H9 (cell line): Measurements from ENCODE around the gene MYO7A. TPM values are rescaled to one million over a fixed set of nuclear protein-coding genes. Genes with fewer than 3 reads are reported as not detected.

Experiments used
- DNase-seq: peaks from one replicate; pipeline ENCODE4 v3.0.0-alpha.2; 2017
- H2AFZ ChIP-seq: one replicate; pipeline ENCODE4 v1.6.1; 2013; ENCODE audit warnings: mild to moderate bottlenecking, low read length, control low read depth, moderate library complexity
- H2AK5ac ChIP-seq: 2 replicates; pipeline ENCODE4 v1.6.1; 2013; ENCODE audit warnings: low read length, control low read depth, mixed read lengths; ENCODE audit not compliant: insufficient read length
- H2BK120ac ChIP-seq: one replicate; pipeline ENCODE4 v1.6.1; 2013; ENCODE audit warnings: low read depth, mild to moderate bottlenecking, low read length, control low read depth, inconsistent platforms; ENCODE audit not compliant: poor library complexity, severe bottlenecking
- H2BK12ac ChIP-seq: 2 replicates; pipeline ENCODE4 v1.6.1; 2013; ENCODE audit warnings: low read length, control low read depth, mixed read lengths, low read depth; ENCODE audit not compliant: insufficient read length
- H2BK15ac ChIP-seq: 2 replicates; pipeline ENCODE4 v1.6.1; 2013; ENCODE audit warnings: low read depth, low read length, control low read depth
- H2BK20ac ChIP-seq: one replicate; pipeline ENCODE4 v1.6.1; 2013; ENCODE audit warnings: low read depth, mild to moderate bottlenecking, low read length, control low read depth, inconsistent platforms; ENCODE audit not compliant: poor library complexity, severe bottlenecking
- H2BK5ac ChIP-seq: 2 replicates; pipeline ENCODE4 v1.6.1; 2013; ENCODE audit warnings: low read length, control low read depth, mixed read lengths; ENCODE audit not compliant: insufficient read length
- H3K14ac ChIP-seq: 2 replicates; pipeline ENCODE4 v1.6.1; 2013; ENCODE audit warnings: low read length, control low read depth; ENCODE audit not compliant: insufficient read depth
- H3K18ac ChIP-seq: 2 replicates; pipeline ENCODE4 v1.6.1; 2013; ENCODE audit warnings: low read depth, mild to moderate bottlenecking, mixed read lengths, low read length, control low read depth; ENCODE audit not compliant: insufficient read length
- H3K23ac ChIP-seq: 2 replicates; pipeline ENCODE4 v1.6.1; 2013; ENCODE audit warnings: low read length, control low read depth, mixed read lengths, low read depth; ENCODE audit not compliant: insufficient read length
- H3K23me2 ChIP-seq: 2 replicates; pipeline ENCODE4 v1.6.1; 2013; ENCODE audit warnings: low read depth, mild to moderate bottlenecking, mixed read lengths, low read length, control low read depth; ENCODE audit not compliant: insufficient read length, poor library complexity, severe bottlenecking
- H3K27ac ChIP-seq: 2 replicates; pipeline ENCODE4 v1.5.1; 2013; ENCODE audit warnings: low read length, control low read depth, mixed read lengths, low read depth; ENCODE audit not compliant: insufficient read length
- H3K27me3 ChIP-seq: 2 replicates; pipeline ENCODE4 v1.6.1; 2013; ENCODE audit warnings: low read length, control low read depth, inconsistent platforms; ENCODE audit not compliant: insufficient read depth
- H3K4ac ChIP-seq: 2 replicates; pipeline ENCODE4 v1.6.1; 2013; ENCODE audit warnings: low read depth, mild to moderate bottlenecking, control low read depth, inconsistent platforms, low read length, moderate library complexity
- H3K4me1 ChIP-seq: 2 replicates; pipeline ENCODE4 v1.6.1; 2013; ENCODE audit warnings: low read length, control low read depth, inconsistent platforms; ENCODE audit not compliant: insufficient read depth
- H3K4me2 ChIP-seq: 2 replicates; pipeline ENCODE4 v1.6.1; 2013; ENCODE audit warnings: low read length, control low read depth, mixed read lengths; ENCODE audit not compliant: insufficient read length, insufficient read depth
- H3K56ac ChIP-seq: 2 replicates; pipeline ENCODE4 v1.6.1; 2013; ENCODE audit warnings: low read depth, mild to moderate bottlenecking, mixed read lengths, low read length, control low read depth; ENCODE audit not compliant: insufficient read length
- H3K79me1 ChIP-seq: 2 replicates; pipeline ENCODE4 v1.6.1; 2013; ENCODE audit warnings: low read depth, mild to moderate bottlenecking, moderate library complexity, low read length, control low read depth, inconsistent platforms; ENCODE audit not compliant: insufficient read depth, poor library complexity, severe bottlenecking
- H3K79me2 ChIP-seq: 2 replicates; pipeline ENCODE4 v1.6.1; 2013; ENCODE audit warnings: low read length, control low read depth, inconsistent platforms; ENCODE audit not compliant: insufficient read depth
- H3K9ac ChIP-seq: 2 replicates; pipeline ENCODE4 v1.6.1; 2013; ENCODE audit warnings: low read length, control low read depth, mixed read lengths; ENCODE audit not compliant: insufficient read length; ENCODE audit errors: extremely low read depth
- H3K9me3 ChIP-seq: one replicate; pipeline ENCODE4 v1.6.1; 2013; ENCODE audit warnings: low read depth, low read length, inconsistent platforms; ENCODE audit not compliant: control insufficient read depth
- H3T11ph ChIP-seq: one replicate; pipeline ENCODE4 v1.6.1; 2013; ENCODE audit warnings: mild to moderate bottlenecking, low read length, control low read depth, inconsistent platforms
- H4K20me1 ChIP-seq: one replicate; pipeline ENCODE4 v1.6.1; 2013; ENCODE audit not compliant: control insufficient read depth, insufficient read length, insufficient read depth
- H4K5ac ChIP-seq: 2 replicates; pipeline ENCODE4 v1.6.1; 2013; ENCODE audit warnings: low read depth, mild to moderate bottlenecking, mixed read lengths, low read length, control low read depth; ENCODE audit not compliant: insufficient read length
- H4K8ac ChIP-seq: replicated peaks from 2 replicates; pipeline ENCODE4 v1.6.1; 2013; ENCODE audit warnings: low read length, control low read depth, mixed read lengths, low read depth; ENCODE audit not compliant: insufficient read length
- H4K91ac ChIP-seq: 2 replicates; pipeline ENCODE4 v1.6.1; 2013; ENCODE audit warnings: low read depth, mild to moderate bottlenecking, moderate library complexity, mixed read lengths, low read length, control low read depth; ENCODE audit not compliant: insufficient read length
- H3K27ac Mint-ChIP-seq, 3 experiments: 2 replicates in 2 of 3; 3 replicates in 1 of 3; pipeline ENCODE4 v1.8.0; 2020 to 2021; ENCODE audit warnings: mixed read lengths in 3 of 3, mild to moderate bottlenecking in 1 of 3, moderate library complexity in 1 of 3
- H3K27me3 Mint-ChIP-seq: 2 replicates; pipeline ENCODE4 v1.8.0; 2021; ENCODE audit warnings: low read depth, mild to moderate bottlenecking, moderate library complexity, mixed read lengths
- H3K36me3 Mint-ChIP-seq, 3 experiments: 2 replicates in 2 of 3; 3 replicates in 1 of 3; pipeline ENCODE4 v1.8.0; 2020 to 2021; ENCODE audit warnings: low read depth in 3 of 3, mixed read lengths in 3 of 3; ENCODE audit not compliant: insufficient read depth in 1 of 3
- H3K4me1 Mint-ChIP-seq, 2 experiments: 2 replicates each; pipeline ENCODE4 v1.8.0; 2020; ENCODE audit warnings: mixed read lengths in 2 of 2
- H3K4me3 Mint-ChIP-seq, 2 experiments: 2 replicates in 1 of 2; 3 replicates in 1 of 2; pipeline ENCODE4 v1.8.0; 2020 to 2021; ENCODE audit warnings: mild to moderate bottlenecking in 2 of 2, mixed read lengths in 2 of 2, moderate library complexity in 1 of 2
- H3K9me3 Mint-ChIP-seq, 2 experiments: 2 replicates in 1 of 2; 3 replicates in 1 of 2; pipeline ENCODE4 v1.8.0; 2020; ENCODE audit warnings: mild to moderate bottlenecking in 2 of 2, mixed read lengths in 2 of 2, moderate library complexity in 1 of 2
- WGBS: extraction: QIAGEN DNeasy Blood & Tissue Kit; methylation state at CpG from one replicate; pipeline ENCODE4 v1.1.7; 2013; ENCODE audit warnings: missing lambda C conversion rate, low lambda C conversion rate, mixed read lengths; ENCODE audit not compliant: insufficient read length; ENCODE audit errors: extremely low coverage; 5-methylcytosine and 5-hydroxymethylcytosine counted together
- total RNA-seq: library from RNA; stranded (reverse); gene quantifications from 2 replicates; pipeline ENCODE4 v1.2.1, GENCODE V29; 2021
- TF ChIP-seq, protein P1 (sequence below): fragments of 200-600 bp; sonication (generic); conservative IDR thresholded peaks from 3 replicates; pipeline ENCODE4 v1.8.0; 2021; ENCODE audit warnings: antibody characterized with exemption, mild to moderate bottlenecking

Gene MYO7A
- total RNA-seq, 1 experiment from 2014 or later = 1.6 TPM

- Histone ChIP-seq H3K14ac (no peak overlapping the region), H3K27ac (no peak overlapping the region), H3K79me1 (no peaks in the 10 kb centered on the region), H4K8ac (no peak overlapping the region), H3K4ac (no peak overlapping the region), H3T11ph (no peak overlapping the region), H3K23me2 (no peaks in the 10 kb centered on the region), H2AK5ac (no peak overlapping the region), H2AFZ (no peak overlapping the region), H3K56ac (no peak overlapping the region), H4K5ac (no peak overlapping the region), H4K20me1 (no peaks in the 10 kb centered on the region), H2BK20ac (no peak overlapping the region), H3K18ac (no peak overlapping the region), H3K9me3 (no peaks in the 10 kb centered on the region), H2BK5ac (no peak overlapping the region), H2BK120ac (no peak overlapping the region), H4K91ac (no peak overlapping the region), H3K27me3 (no peaks in the 10 kb centered on the region), H3K79me2 (no peaks in the 10 kb centered on the region), H3K4me2 (no peak overlapping the region), H3K9ac (no peak overlapping the region), H3K4me1 (no peaks in the 10 kb centered on the region), H2BK12ac (no peak overlapping the region), H2BK15ac (no peak overlapping the region), H3K23ac (no peak overlapping the region)
- H3K36me3 Mint-ChIP-seq = peaks cover 3 to 10% (median 6%) of the 10 kb centered on the region in 3 experiments; a peak in 6 of 7 replicates
- H3K27ac Mint-ChIP-seq = no peak overlapping the region
- peaks cover 0 to 1% of the 10 kb centered on the region in 2 experiments; a peak in 2 of 4 replicates for H3K4me1 Mint-ChIP-seq
- DNase-seq = no peak
- no peak overlapping the region for H3K4me3 Mint-ChIP-seq
- no CpG with 5 or more reads among the region's 10 CpGs for WGBS
- no peaks in the 10 kb centered on the region for H3K9me3 Mint-ChIP-seq
- TF ChIP-seq, protein P1, sequence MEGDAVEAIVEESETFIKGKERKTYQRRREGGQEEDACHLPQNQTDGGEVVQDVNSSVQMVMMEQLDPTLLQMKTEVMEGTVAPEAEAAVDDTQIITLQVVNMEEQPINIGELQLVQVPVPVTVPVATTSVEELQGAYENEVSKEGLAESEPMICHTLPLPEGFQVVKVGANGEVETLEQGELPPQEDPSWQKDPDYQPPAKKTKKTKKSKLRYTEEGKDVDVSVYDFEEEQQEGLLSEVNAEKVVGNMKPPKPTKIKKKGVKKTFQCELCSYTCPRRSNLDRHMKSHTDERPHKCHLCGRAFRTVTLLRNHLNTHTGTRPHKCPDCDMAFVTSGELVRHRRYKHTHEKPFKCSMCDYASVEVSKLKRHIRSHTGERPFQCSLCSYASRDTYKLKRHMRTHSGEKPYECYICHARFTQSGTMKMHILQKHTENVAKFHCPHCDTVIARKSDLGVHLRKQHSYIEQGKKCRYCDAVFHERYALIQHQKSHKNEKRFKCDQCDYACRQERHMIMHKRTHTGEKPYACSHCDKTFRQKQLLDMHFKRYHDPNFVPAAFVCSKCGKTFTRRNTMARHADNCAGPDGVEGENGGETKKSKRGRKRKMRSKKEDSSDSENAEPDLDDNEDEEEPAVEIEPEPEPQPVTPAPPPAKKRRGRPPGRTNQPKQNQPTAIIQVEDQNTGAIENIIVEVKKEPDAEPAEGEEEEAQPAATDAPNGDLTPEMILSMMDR = no peak
- no peaks in the 10 kb centered on the region for H3K27me3 Mint-ChIP-seq
Measured at GRCh38 chr11:77121096-77121640, 6.9 kb upstream of the MYO7A start.
